ENCODE results near the gene TRIM17. TPM values are rescaled to one million over a fixed set of nuclear protein-coding genes. Genes with fewer than 3 reads are reported as not detected.

The TRIM17 gene
- total RNA-seq, 1 experiment from 2014 or later: not detected

- TF ChIP-seq REST (IDR thresholded peaks at IDR 0.05; ENCODE audit: low read depth) (no peak), RAD21 (IDR thresholded peaks at IDR 0.05; ENCODE audit: low read depth) (peak; percentile 38; the same call in 1 of the 2 replicates), SRF (IDR thresholded peaks at IDR 0.05; ENCODE audit: low read depth) (peak; percentile 81), CEBPB (IDR thresholded peaks at IDR 0.05; ENCODE audit: low read depth) (peak; percentile 69), POLR2AphosphoS5 (IDR thresholded peaks at IDR 0.05; ENCODE audit: low read depth, low read length) (peak; percentile 96), CBX3 (IDR thresholded peaks at IDR 0.05; ENCODE audit: low read depth) (peak; percentile 60), ZNF274 (IDR thresholded peaks at IDR 0.05; ENCODE audit: low read depth, low read length) (no peak), SIN3A (IDR thresholded peaks at IDR 0.05; ENCODE audit: low read depth) (peak; percentile 98), YY1 (IDR thresholded peaks at IDR 0.05; ENCODE audit: extremely low read depth, insufficient replicate concordance, low read depth, low read length) (no peak)
These were observed 40.9 kb upstream of the TRIM17 start (continued) for GRCh38 chr1:228457396-228458176.

- H4K20me1 ChIP-seq (ENCODE audit: insufficient read depth): no peaks in the 10 kb centered on the region
- no peaks in the 10 kb centered on the region for H3K27me3 ChIP-seq (ENCODE audit: insufficient read depth, low read length)
- peak overlapping the region; percentile 90 to 94 for H3K4me3 ChIP-seq (replicated peaks in 1 of 2; ENCODE audit: low read depth in 1 of 2, low read length in 2 of 2)
- H3K79me2 ChIP-seq (ENCODE audit: insufficient read depth, low read length): peaks cover 23% of the 10 kb centered on the region
- BruUV-seq (replicated peaks): no TSS peak
- no peaks in the 10 kb centered on the region for H3K9me2 ChIP-seq (ENCODE audit: insufficient read depth)
- CTCF ChIA-PET: interaction anchor here (0.7 to 1.5 kb wide), 2 partner anchors 30 to 326 kb away, joined by 3 to 5 read pairs; partner anchors contain the start of gene RNF187
- H2AFZ ChIP-seq (ENCODE audit: low read depth, low read length, poor library complexity, severe bottlenecking): no peak overlapping the region
- RAD21 ChIA-PET (ENCODE audit: low non-redundant PET in 1 of 2, low total read pairs in 2 of 2, uncharacterized antibody in 2 of 2, unreplicated experiment in 2 of 2): interaction anchor here in 1 of 2 experiments (0.7 kb wide), 1 partner anchor 57 kb away, joined by 4 read pairs; no protein-coding TSS in a partner anchor
- TF ChIP-seq SP1 (IDR thresholded peaks at IDR 0.05; ENCODE audit: low read depth) (no peak), CBX3 (IDR thresholded peaks at IDR 0.05; ENCODE audit: low read depth) (no peak)
- DNase-seq (ENCODE audit: low read depth, low spot score) (no peak), ATAC-seq (peak; percentile 18)
- intact Hi-C loops (cut with micrococcal nuclease): loop anchor here (2.0 to 10.0 kb wide), 6 partner anchors 50 to 462 kb away; partner anchors contain the start of gene TRIM11
- peak overlapping the region; percentile 98 for H3K27ac ChIP-seq (ENCODE audit: low read depth, low read length)
- POLR2A ChIA-PET: interaction anchor here (0.7 to 2.3 kb wide), 13 partner anchors 9 to 798 kb away, joined by 3 to 25 read pairs (median 4); partner anchors contain the start of genes IBA57, RNF187 and TRIM11
- H3K4me1 ChIP-seq (ENCODE audit: control insufficient read depth in 1 of 2, insufficient read depth in 2 of 2, low read length in 2 of 2): peaks cover 7 to 39% of the 10 kb centered on the region in 2 experiments; a peak in 3 of 4 replicates
- H3K9me3 ChIP-seq (ENCODE audit: control insufficient read depth in 1 of 2, insufficient read depth in 1 of 2, low read depth in 1 of 2, low read length in 2 of 2): no peaks in the 10 kb centered on the region
- peak overlapping the region; percentile 98 for H3K4me2 ChIP-seq (ENCODE audit: low read length)
- no peaks in the 10 kb centered on the region for H3K36me3 ChIP-seq (ENCODE audit: control insufficient read depth in 1 of 2, insufficient read depth in 2 of 2, low read length in 2 of 2)
- peak overlapping the region; percentile 96 for H3K9ac ChIP-seq (ENCODE audit: low read length)
These were observed 40.3 kb upstream of the TRIM17 start for GRCh38 chr1:228457017-228457395.

Measured in HCT116 (cell line).